Glomerular visceral epithelial cell (primary cell): ENCODE results near the gene KATNIP.
"Not testable (repeated sequence)": the region's sequence is repeated elsewhere in the genome, so short reads cannot be mapped to it uniquely, and the experiment has no call there.

ENCODE experiments used
- DNase-seq: peaks from one replicate; pipeline ENCODE4 v3.0.0-alpha.2; 2016; ENCODE audit errors: extremely low spot score

KATNIP gene

DNA sequence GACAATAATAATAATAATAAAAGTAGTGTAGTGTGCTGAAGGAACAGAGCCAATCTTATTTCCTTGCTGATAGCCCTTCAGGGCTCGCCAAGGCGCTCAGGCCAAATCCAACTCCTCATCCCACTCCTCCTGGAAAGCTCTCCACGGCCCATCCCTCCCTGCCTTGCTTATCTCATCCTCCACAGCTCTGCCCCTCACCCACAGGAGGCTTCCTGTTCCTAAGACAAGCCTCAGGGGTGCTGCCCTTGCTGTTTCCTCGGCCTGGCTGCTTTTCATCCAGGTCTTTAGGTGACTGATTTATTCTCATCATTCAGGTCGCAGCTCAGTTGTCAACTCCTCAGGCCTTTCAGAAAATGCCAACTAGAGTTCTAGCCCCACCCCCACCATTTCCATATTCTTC lies 11.4 kb upstream of the KATNIP start:
- no peak for DNase-seq

DNA sequence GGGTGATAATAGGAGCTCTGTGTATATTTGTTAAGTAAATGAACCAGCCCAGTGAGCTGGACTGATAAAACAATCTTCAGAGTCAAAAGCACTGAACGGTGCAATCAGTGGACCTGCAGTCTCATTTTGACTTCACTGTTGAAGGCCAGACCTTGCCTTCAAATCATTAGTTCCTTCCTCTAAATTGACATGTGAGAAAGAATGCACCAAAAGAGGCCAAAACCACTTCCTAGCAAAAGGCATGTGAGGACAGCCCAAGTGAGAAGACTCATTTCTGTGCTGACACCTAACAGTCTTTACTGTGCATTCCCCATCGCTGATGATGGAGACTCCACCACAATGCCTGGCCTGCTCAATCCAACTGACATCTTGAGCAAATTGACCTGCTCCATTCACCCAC lies 10.8 kb upstream of the KATNIP start:
- no peak for DNase-seq

- no peak for DNase-seq
These were observed 10.3 kb upstream of the KATNIP start for GRCh38 chr16:27539636-27540035.

DNA sequence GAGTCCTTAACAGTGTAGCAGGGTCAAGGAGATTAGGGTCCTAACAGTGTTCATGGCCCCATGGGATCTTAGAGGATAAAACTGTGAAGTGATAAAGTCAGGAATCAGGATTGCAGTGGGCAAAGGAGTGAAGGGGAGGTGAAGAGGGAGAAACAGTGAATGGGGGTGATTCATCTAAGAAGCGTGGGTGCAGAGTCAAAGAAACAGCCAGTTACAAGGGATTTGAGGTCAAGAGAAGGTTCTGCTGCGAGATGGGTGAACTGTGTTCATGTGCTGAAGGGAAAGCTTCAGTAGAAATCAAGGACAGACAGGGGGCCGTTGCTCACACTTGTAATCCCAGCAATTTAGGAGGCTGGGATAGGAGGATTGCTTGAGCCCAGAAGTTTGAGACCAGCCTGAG lies 6.1 kb upstream of the KATNIP start:
- no peak for DNase-seq

DNA sequence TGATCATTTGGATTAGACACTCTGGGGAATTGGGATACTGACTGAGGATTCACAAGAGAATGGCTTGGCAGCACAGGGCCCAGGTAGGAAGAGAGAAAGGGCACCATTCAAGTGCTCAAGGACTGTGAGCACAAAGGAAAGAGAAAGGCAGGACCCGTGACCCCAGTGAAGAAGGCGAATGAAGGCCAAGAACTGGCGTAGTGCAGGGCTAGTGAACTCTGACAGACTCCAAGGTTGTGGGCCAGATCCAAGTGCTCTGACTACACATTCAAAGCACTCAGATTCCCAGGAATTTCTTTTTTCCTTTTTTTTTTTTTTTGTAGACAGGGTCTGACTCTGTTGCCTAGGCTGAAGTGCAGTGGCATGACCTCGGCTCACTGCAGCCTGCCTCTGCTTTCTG lies 5.3 kb upstream of the KATNIP start:
- DNase-seq: no peak

- peak; percentile 21 for DNase-seq
These were observed 2.8 kb upstream of the KATNIP start for GRCh38 chr16:27547134-27547533.

- no peak for DNase-seq
These were observed 2.1 kb upstream of the KATNIP start for GRCh38 chr16:27547851-27548250.

- no peak for DNase-seq
These were observed 539 bp upstream of the KATNIP start for GRCh38 chr16:27549464-27549745.

- no peak for DNase-seq
These were observed 607 bp downstream of the KATNIP start for GRCh38 chr16:27550582-27550920.

DNA sequence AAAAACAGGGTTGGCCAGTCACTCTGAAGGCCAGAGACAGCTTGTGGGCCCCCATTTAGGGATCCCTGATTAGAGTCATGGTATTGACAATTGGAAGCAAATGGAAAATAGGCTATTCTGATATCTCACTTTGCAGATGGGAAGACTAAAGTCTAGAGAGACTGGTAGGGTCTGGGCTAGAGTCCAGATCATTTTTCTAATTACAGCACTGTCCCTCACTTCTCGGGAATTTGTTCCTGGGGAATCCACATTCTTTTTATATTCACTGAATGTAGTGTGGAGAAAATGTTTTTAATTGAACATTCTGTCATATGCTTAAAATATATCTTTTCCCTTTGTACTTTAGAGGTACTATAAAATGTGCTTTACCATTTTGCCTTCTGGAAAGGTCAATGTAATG lies 1.1 kb downstream of the KATNIP start:
- no peak for DNase-seq

GRCh38 chr16:27556471-27556870 lies 6.5 kb downstream of the KATNIP start:
- no peak for DNase-seq

GRCh38 chr16:27558434-27558833 lies 8.5 kb downstream of the KATNIP start:
- DNase-seq: no peak

DNA sequence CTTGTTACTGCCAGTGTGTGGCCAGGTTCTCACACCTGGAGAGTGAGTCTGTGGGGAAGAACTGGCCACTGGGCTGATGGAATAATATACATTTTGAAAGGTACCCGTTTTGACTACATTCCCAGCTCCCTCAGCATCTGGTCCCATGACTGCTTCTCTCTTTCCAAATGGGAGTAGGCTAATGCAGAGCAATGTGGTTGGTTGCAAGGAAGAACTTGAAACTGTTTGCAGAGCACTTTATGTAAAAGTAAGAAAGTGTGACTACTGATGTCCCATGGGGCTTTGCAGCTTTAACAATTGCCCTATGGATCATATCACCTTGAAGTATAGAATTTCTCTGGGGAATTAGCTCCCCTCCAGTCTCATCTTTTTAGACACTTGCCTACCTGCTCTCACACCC lies 9.0 kb downstream of the KATNIP start:
- DNase-seq: no peak

DNA sequence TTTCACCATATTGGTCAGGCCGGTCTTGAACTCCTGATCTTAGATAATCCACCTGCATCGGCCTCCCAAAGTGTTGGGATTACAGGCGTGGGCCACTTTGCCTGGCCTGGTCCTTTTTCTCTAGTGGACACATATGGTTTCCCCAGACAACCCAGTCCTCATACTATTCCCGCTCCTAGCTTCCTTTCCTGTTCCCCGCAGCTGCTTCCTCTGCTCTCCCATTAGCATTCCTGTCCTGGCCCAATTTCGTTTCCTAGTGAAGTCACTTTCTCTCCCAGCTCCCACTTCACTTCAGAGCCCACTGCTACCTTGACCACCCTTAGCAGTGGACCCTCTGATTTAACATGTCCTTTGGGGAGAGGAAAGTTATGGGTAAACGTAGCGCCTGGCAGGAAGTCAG lies 11.3 kb downstream of the KATNIP start:
- DNase-seq: no peak

- no peak for DNase-seq
These were observed 14.3 kb downstream of the KATNIP start for GRCh38 chr16:27564224-27564623.

DNA sequence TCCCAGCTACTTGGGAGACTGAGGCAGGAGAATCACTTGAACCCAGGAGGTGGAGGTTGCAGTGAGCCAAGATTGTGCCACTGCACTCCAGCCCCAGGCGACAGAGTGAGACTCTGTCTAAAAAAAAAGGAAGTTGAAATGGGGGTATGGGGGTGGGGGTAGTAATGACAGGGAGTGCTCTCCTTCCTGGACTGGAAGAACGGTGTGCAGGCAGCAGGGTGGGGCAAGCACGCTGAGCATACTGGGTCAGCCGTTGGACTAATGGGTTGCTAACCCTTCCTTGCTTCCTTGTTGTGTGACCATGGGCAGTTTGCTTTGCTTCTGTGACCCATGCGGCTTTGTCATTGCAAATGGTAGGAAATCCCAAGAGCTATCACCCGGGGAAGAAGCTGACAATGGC lies 16.5 kb downstream of the KATNIP start:
- no peak for DNase-seq

GRCh38 chr16:27568077-27568476 lies 18.1 kb downstream of the KATNIP start:
- no peak for DNase-seq

DNA sequence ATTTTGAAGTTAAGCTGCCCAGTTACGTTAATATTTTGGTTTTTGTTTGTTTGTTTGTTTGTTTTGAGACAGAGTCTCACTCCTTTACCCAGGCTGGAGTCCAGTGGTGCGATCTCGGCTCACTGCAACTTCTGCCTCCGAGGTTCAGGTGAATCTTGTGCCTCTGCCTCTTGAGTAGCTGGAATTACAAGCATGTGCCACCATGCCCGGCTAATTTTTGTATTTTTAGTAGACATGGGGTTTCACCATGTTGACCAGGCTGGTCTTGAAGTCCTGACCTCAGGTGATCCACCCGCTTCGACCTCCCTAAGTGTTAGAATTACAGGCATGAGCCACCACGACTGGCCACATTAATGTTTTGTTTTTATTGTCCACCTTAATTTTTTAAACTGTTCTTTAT lies 21.0 kb downstream of the KATNIP start:
- DNase-seq: not testable (repeated sequence)

DNA sequence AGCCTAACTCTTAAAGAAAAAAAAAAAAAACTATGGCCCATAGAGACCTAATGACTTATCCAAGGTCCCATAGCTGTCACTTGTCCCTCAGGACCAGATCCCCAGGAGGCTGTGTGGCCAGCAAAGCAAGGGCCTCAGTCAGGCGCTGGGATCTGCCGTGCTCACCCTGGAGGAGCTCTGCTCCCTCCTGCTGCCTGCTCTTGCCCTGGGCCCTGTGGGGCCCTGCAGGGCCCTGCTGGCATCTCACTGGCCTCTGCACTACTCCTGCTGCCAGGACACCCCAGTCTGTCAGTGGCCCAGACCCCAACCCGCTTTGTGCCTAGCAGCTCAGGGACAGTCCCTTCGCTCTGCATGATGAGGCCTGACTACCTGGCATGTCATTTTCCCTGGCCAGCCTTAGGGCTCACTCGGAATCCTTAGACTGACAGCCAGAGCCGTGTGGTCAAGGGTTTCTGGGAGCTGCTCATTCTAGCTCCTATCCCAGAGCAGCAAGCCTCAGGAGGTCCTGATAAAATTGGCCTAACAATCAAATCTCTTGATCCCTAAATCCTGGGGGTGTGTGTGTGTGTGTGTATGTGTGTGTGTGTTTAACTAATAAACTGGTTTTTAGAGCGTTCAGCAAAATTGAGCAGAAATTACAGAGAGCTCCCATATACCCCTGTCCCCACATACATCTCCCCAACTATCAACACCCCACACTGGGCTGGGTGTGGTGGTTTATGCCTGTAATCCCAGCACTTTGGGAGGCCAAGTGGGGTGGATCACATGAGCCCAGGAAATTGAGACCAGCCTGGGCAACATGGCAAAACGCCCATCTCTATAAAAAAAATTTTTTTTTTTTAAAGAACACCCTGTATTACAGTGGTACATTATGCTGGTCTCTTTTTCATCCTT lies 21.7 kb downstream of the KATNIP start:
- DNase-seq: no peak

DNA sequence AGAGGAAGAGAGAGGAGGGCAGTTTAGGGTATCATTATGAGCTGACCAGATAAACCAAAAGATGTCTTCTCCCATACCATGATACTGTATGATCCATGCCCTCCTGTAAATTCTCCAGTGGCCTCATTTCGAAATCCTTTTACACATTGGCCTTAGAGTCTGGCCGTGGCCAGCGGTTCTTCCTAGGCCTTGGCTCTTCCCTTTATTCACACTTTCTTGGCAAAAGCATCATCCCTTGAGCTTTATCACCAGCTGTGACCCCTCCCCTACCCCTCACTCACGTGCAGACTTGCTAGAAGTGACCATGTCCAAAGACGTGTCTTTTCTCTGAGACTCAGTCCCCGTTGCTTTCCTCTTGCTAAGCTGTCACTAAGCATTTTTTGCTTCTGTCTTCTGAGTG lies 22.8 kb downstream of the KATNIP start:
- DNase-seq: no peak

DNA sequence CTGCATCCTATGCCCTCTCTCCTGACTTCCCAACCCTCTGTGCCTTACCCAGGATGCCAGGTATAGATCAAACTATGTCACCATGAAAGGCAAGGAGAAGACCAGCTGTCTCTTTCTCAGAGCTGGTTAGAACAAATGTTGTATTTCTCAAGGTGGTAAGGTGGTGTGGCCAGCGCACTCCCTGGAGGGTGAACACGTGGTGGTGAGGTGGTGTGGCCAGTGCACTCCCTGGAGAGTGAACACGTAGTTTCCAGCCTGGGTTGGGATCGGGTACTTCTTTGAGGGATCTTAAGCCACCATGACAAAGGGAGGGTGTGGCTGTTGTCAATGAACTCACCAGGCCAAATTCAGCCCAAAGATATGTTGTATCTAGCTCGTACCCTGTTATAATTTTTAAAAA lies 26.8 kb downstream of the KATNIP start:
- no peak for DNase-seq

DNA sequence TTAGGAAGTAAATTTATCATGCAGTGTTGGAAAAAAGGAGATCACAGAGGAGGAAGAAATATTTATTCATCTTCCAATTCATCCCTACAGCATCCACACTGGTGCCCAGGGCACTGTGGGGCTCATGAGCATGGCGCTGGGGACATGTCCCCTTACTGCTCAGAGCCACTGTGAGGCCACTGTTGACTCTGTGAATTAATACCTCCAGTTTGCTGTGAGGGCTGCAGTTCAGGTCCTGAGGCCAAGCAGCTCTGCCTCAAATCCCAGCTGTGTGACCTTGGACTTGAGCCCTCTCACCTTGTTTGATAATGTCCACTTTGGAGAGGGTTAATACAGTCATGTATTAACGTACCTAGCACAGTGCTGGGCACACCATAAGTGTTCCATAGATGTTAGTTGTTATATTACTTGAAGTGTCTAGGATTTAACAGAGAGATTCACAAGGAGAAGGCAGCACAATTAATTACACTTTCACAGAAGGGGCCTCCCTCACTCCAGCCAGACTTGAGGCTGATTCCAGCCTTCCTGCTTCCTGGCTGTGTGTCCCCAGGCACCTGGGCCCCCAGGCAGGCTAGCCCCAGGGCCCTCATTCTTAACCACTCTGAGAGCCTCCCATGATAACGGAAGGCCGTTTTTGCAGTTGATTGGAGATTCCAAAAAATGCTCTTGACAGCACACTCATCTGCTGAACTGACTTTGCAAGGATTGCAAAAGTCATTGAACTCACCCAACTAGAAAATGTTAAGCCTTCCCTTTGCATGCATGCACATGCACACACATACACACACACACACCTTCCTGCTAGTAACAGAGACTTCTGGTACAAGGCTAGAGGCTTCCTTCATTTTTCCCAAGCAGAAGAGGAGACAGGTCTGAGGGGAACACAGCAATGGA lies 29.4 kb downstream of the KATNIP start:
- peak; percentile 44 for DNase-seq

GRCh38 chr16:27582883-27583282 lies 32.9 kb downstream of the KATNIP start:
- no peak for DNase-seq
